Measurements from ENCODE around the gene IFIT1B. TPM values are rescaled to one million over a fixed set of nuclear protein-coding genes. Genes with fewer than 3 reads are reported as not detected.

The IFIT1B gene
- total and polyA plus RNA-seq, 10 of the 15 experiments (the other 5 are each of a cell fraction or from before 2014, with no cell fraction given) = 0.04 TPM; not detected in 9

DNA sequence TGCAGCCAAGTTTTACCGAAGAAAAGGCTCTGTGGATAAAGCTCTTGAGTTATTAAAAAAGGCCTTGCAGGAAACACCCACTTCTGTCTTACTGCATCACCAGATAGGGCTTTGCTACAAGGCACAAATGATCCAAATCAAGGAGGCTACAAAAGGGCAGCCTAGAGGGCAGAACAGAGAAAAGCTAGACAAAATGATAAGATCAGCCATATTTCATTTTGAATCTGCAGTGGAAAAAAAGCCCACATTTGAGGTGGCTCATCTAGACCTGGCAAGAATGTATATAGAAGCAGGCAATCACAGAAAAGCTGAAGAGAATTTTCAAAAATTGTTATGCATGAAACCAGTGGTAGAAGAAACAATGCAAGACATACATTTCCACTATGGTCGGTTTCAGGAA lies 25.2 kb downstream of the IFIT1B start:
- H2AFZ ChIP-seq (ENCODE audit: control insufficient read depth, low read depth, low read length) = no peak overlapping the region
- intact Hi-C loops (cut with micrococcal nuclease; ENCODE audit: unreplicated experiment) (no loop called here), in situ Hi-C loops (cut with MboI) (no loop called here)
- no peaks in the 10 kb centered on the region for H3K4me1 ChIP-seq (ENCODE audit: control insufficient read depth, insufficient read depth, low read length)
- SMC1A ChIA-PET (ENCODE audit: uncharacterized antibody, unreplicated experiment) = interaction anchor here (0.5 to 3.3 kb wide), 6 partner anchors 11 to 193 kb away, joined by 3 to 13 read pairs (median 4); partner anchors contain the start of gene IFIT5
- H3K79me2 ChIP-seq (ENCODE audit: control insufficient read depth, insufficient read depth, low read length) = peaks cover 2% of the 10 kb centered on the region
- no peaks in the 10 kb centered on the region; the same call in 1 of the 3 replicates for H3K9me3 ChIP-seq (replicated peaks; ENCODE audit: control insufficient read depth, insufficient read depth, low read length)
- POLR2A ChIA-PET = interaction anchor here (0.6 to 0.8 kb wide), 3 partner anchors 9 to 277 kb away, joined by 3 to 4 read pairs (median 3); no protein-coding TSS in a partner anchor
- H3K4me2 ChIP-seq (ENCODE audit: control insufficient read depth, insufficient read depth) = no peak overlapping the region
- DNase-seq (ENCODE audit: low read depth, low spot score) (no peak), ATAC-seq (no peak), FAIRE-seq (no peak)
- no peak overlapping the region for H3K27ac ChIP-seq (ENCODE audit: control insufficient read depth, insufficient read depth)
- no peak for TF ChIP-seq TBL1XR1 (IDR thresholded peaks at IDR 0.05; ENCODE audit: low read depth, low read length)
- no peak for TF ChIP-seq JUND (IDR thresholded peaks at IDR 0.05; ENCODE audit: low read depth, low read length)
- no peak for TF ChIP-seq CREB1 (IDR thresholded peaks at IDR 0.05; ENCODE audit: low read depth)
- no peak for TF ChIP-seq SPI1 (IDR thresholded peaks at IDR 0.05; ENCODE audit: borderline replicate concordance, insufficient read depth, low read depth, low read length)
- TF ChIP-seq HDAC2 (IDR thresholded peaks at IDR 0.05) = no peak
- TF ChIP-seq CREM (IDR thresholded peaks at IDR 0.05; ENCODE audit: low read depth) = no peak
- no peak for TF ChIP-seq CBX5 (IDR thresholded peaks at IDR 0.05; ENCODE audit: low read depth)
- TF ChIP-seq IKZF2 (IDR thresholded peaks at IDR 0.05) = no peak
- TF ChIP-seq SIN3A (IDR thresholded peaks at IDR 0.05; ENCODE audit: low read depth, low read length) = no peak
- TF ChIP-seq, protein P1, sequence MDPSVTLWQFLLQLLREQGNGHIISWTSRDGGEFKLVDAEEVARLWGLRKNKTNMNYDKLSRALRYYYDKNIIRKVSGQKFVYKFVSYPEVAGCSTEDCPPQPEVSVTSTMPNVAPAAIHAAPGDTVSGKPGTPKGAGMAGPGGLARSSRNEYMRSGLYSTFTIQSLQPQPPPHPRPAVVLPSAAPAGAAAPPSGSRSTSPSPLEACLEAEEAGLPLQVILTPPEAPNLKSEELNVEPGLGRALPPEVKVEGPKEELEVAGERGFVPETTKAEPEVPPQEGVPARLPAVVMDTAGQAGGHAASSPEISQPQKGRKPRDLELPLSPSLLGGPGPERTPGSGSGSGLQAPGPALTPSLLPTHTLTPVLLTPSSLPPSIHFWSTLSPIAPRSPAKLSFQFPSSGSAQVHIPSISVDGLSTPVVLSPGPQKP (IDR thresholded peaks at IDR 0.05; ENCODE audit: low read depth, low read length) = no peak
- no peak for TF ChIP-seq IKZF1 (conservative IDR thresholded peaks at IDR 0.05)
- no peak for TF ChIP-seq RAD21 (IDR thresholded peaks at IDR 0.05; ENCODE audit: insufficient read depth, low read depth, low read length)
- no peak for TF ChIP-seq ZZZ3 (IDR thresholded peaks at IDR 0.05; ENCODE audit: control insufficient read depth, insufficient read length, low read depth)
- TF ChIP-seq JUNB (IDR thresholded peaks at IDR 0.05) = no peak
- TF ChIP-seq, protein P2, sequence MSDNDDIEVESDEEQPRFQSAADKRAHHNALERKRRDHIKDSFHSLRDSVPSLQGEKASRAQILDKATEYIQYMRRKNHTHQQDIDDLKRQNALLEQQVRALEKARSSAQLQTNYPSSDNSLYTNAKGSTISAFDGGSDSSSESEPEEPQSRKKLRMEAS (IDR thresholded peaks at IDR 0.05; ENCODE audit: low read depth, low read length) = no peak
- TF ChIP-seq POLR2AphosphoS5 (IDR thresholded peaks at IDR 0.05; ENCODE audit: low read length) = no peak
- TF ChIP-seq SIX5 (IDR thresholded peaks at IDR 0.05; ENCODE audit: low read depth, low read length, severe bottlenecking) = no peak
- TF ChIP-seq, protein P3, sequence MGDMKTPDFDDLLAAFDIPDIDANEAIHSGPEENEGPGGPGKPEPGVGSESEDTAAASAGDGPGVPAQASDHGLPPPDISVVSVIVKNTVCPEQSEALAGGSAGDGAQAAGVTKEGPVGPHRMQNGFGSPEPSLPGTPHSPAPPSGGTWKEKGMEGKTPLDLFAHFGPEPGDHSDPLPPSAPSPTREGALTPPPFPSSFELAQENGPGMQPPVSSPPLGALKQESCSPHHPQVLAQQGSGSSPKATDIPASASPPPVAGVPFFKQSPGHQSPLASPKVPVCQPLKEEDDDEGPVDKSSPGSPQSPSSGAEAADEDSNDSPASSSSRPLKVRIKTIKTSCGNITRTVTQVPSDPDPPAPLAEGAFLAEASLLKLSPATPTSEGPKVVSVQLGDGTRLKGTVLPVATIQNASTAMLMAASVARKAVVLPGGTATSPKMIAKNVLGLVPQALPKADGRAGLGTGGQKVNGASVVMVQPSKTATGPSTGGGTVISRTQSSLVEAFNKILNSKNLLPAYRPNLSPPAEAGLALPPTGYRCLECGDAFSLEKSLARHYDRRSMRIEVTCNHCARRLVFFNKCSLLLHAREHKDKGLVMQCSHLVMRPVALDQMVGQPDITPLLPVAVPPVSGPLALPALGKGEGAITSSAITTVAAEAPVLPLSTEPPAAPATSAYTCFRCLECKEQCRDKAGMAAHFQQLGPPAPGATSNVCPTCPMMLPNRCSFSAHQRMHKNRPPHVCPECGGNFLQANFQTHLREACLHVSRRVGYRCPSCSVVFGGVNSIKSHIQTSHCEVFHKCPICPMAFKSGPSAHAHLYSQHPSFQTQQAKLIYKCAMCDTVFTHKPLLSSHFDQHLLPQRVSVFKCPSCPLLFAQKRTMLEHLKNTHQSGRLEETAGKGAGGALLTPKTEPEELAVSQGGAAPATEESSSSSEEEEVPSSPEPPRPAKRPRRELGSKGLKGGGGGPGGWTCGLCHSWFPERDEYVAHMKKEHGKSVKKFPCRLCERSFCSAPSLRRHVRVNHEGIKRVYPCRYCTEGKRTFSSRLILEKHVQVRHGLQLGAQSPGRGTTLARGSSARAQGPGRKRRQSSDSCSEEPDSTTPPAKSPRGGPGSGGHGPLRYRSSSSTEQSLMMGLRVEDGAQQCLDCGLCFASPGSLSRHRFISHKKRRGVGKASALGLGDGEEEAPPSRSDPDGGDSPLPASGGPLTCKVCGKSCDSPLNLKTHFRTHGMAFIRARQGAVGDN (IDR thresholded peaks at IDR 0.05) = no peak
- H3K9ac ChIP-seq (ENCODE audit: control insufficient read depth, insufficient read depth, low read length) = no peak overlapping the region
- WGBS (ENCODE audit: insufficient coverage, insufficient replicate concordance, low lambda C conversion rate, missing lambda C conversion rate) = 95% methylated on average over 2 of the region's 2 CpGs
- CTCF ChIA-PET = interaction anchor here (0.7 to 2.4 kb wide), 5 partner anchors 11 to 34 kb away, joined by 3 to 12 read pairs (median 4); partner anchors contain the start of genes IFIT1 and IFIT5
- no peaks in the 10 kb centered on the region for H3K27me3 ChIP-seq (replicated peaks in 1 of 2; ENCODE audit: control insufficient read depth in 2 of 2, insufficient read depth in 2 of 2, low read length in 1 of 2)
- H3K36me3 ChIP-seq (ENCODE audit: control insufficient read depth in 2 of 2, insufficient read depth in 2 of 2, low read length in 1 of 2) = peaks cover 0 to 15% of the 10 kb centered on the region in 2 experiments; a peak in 2 of 4 replicates
- no TSS peak for BruUV-seq (replicated peaks)
- no peak overlapping the region for H3K4me3 ChIP-seq
- no peaks in the 10 kb centered on the region for H4K20me1 ChIP-seq (ENCODE audit: control insufficient read depth, insufficient read depth)
- RAD21 ChIA-PET (ENCODE audit: unreplicated experiment) = no interaction called here
